HL-60 (cell line): ENCODE results near the gene PALLD.

Experiments
- DNase-seq, 2 experiments: peaks; one replicate each; pipeline ENCODE4 v3.0.0-alpha.2; 2010 to 2020; ENCODE audit warnings: low read depth in 1 of 2, low spot score in 1 of 2
- H3K27ac ChIP-seq: fragments of 250-450 bp; sonication (Bioruptor Pico); replicated peaks from 2 replicates; pipeline ENCODE4 v1.5.1; 2020; ENCODE audit warnings: mild to moderate bottlenecking, moderate library complexity
- H3K27me3 ChIP-seq: fragments of 250-450 bp; sonication (Bioruptor Pico); 2 replicates; pipeline ENCODE4 v1.5.1; 2021; ENCODE audit warnings: mild to moderate bottlenecking, moderate library complexity; ENCODE audit not compliant: insufficient read depth, poor library complexity, severe bottlenecking
- H3K4me3 ChIP-seq: replicated peaks from 2 replicates; pipeline ENCODE4 v1.5.1; 2011; ENCODE audit warnings: mild to moderate bottlenecking, control low read depth, low read length; ENCODE audit not compliant: insufficient read depth
- GABPA ChIP-seq: IDR thresholded peaks from 2 replicates; pipeline ENCODE4 v1.6.1; 2012; ENCODE audit warnings: low read depth
- POLR2AphosphoS5 ChIP-seq: IDR thresholded peaks from 2 replicates; pipeline ENCODE4 v1.6.1; 2012; ENCODE audit warnings: low read depth
- SPI1 ChIP-seq: IDR thresholded peaks from 2 replicates; pipeline ENCODE4 v1.6.1; 2012; ENCODE audit warnings: low read depth, mild to moderate bottlenecking, borderline replicate concordance
- TF ChIP-seq, protein P1 (sequence below): IDR thresholded peaks from one replicate; pipeline ENCODE4 v1.5.1; 2011; ENCODE audit warnings: low read length, control low read depth, inconsistent platforms; ENCODE audit not compliant: insufficient read depth
- TF ChIP-seq, protein P2 (sequence below): IDR thresholded peaks from 2 replicates; pipeline ENCODE4 v1.6.1; 2012; ENCODE audit warnings: low read depth; ENCODE audit not compliant: insufficient replicate concordance

Gene PALLD

DNA sequence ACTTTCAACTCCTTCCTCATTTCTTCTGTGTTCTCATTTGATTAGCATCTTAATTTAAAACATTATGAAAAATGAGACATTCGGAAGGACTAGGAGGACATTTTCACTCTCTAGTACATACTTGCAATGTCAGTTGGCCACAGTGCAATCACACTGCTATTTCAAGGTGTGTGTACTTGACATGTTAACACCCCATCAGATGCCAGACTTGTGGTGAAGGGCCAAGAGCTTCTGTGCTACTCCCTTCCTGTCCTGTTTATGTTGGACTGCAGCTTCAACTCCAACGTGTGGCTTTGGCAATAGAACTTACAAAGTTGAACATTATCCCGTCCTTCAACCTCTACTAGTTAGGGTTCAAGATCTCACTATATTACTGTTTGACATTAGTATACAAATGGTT, 221.0 kb downstream of the PALLD start:
- no peak overlapping the region for H3K4me3 ChIP-seq
- H3K27ac ChIP-seq: no peak overlapping the region
- H3K27me3 ChIP-seq: no peaks in the 10 kb centered on the region
- TF ChIP-seq GABPA: no peak
- TF ChIP-seq, protein P1, sequence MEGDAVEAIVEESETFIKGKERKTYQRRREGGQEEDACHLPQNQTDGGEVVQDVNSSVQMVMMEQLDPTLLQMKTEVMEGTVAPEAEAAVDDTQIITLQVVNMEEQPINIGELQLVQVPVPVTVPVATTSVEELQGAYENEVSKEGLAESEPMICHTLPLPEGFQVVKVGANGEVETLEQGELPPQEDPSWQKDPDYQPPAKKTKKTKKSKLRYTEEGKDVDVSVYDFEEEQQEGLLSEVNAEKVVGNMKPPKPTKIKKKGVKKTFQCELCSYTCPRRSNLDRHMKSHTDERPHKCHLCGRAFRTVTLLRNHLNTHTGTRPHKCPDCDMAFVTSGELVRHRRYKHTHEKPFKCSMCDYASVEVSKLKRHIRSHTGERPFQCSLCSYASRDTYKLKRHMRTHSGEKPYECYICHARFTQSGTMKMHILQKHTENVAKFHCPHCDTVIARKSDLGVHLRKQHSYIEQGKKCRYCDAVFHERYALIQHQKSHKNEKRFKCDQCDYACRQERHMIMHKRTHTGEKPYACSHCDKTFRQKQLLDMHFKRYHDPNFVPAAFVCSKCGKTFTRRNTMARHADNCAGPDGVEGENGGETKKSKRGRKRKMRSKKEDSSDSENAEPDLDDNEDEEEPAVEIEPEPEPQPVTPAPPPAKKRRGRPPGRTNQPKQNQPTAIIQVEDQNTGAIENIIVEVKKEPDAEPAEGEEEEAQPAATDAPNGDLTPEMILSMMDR: no peak
- TF ChIP-seq SPI1: no peak
- TF ChIP-seq, protein P2, sequence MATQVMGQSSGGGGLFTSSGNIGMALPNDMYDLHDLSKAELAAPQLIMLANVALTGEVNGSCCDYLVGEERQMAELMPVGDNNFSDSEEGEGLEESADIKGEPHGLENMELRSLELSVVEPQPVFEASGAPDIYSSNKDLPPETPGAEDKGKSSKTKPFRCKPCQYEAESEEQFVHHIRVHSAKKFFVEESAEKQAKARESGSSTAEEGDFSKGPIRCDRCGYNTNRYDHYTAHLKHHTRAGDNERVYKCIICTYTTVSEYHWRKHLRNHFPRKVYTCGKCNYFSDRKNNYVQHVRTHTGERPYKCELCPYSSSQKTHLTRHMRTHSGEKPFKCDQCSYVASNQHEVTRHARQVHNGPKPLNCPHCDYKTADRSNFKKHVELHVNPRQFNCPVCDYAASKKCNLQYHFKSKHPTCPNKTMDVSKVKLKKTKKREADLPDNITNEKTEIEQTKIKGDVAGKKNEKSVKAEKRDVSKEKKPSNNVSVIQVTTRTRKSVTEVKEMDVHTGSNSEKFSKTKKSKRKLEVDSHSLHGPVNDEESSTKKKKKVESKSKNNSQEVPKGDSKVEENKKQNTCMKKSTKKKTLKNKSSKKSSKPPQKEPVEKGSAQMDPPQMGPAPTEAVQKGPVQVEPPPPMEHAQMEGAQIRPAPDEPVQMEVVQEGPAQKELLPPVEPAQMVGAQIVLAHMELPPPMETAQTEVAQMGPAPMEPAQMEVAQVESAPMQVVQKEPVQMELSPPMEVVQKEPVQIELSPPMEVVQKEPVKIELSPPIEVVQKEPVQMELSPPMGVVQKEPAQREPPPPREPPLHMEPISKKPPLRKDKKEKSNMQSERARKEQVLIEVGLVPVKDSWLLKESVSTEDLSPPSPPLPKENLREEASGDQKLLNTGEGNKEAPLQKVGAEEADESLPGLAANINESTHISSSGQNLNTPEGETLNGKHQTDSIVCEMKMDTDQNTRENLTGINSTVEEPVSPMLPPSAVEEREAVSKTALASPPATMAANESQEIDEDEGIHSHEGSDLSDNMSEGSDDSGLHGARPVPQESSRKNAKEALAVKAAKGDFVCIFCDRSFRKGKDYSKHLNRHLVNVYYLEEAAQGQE: no peak
- TF ChIP-seq POLR2AphosphoS5: no peak
- no peak for DNase-seq

DNA sequence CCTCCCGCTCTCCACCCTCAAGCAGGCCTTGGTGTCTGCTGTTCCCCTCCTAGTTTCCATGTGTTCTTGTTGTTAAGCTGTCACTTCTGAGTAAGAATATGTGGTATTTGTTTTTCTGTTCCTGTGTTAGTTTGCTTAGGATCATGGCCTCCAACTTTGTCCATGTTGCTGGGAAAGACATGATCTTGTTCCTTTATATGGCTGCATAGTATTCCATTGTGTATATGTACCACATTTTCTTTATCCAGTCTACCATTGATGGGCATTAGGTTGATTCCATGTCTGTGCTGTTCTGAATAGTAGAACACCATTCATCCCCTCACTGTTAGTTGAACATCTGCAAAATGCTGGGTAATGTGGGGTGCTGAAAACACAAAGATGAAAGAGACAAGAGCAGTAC, 222.9 kb downstream of the PALLD start:
- DNase-seq: no peak
- Histone ChIP-seq H3K27ac (no peak overlapping the region), H3K27me3 (no peaks in the 10 kb centered on the region), H3K4me3 (no peak overlapping the region)
- no peak for TF ChIP-seq POLR2AphosphoS5
- TF ChIP-seq, protein P1: no peak
- TF ChIP-seq, protein P2: no peak
- TF ChIP-seq GABPA: no peak

DNA sequence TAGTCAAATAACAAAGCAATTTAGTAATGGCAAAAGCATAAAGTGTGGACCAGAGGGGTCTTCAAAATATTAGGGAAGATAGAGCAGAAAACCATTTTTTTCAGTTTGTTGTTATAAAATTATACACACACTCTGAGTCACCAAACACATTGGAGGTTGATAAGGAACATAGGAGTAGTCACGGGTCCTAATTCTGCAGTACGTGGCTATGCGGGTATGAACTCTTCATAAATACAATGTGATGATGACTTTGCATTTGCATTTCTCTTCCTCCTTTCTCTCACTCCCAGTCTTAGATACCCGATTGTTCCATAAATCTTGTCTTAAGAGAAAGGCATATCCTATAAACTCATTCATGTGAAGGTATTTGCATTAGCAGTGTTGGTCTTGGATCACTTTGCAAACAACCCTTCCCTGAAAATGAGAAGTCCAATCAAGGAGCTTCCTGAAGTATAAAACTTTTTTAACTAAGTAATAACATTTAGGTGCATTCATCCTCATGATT, 223.6 kb downstream of the PALLD start:
- Histone ChIP-seq H3K27ac (no peak overlapping the region), H3K4me3 (no peak overlapping the region), H3K27me3 (no peaks in the 10 kb centered on the region)
- no peak for TF ChIP-seq SPI1
- TF ChIP-seq GABPA: no peak
- TF ChIP-seq, protein P2: no peak
- TF ChIP-seq, protein P1: no peak
- TF ChIP-seq POLR2AphosphoS5: no peak
- no peak for DNase-seq
